Measurements from ENCODE around the gene DLG2.

DLG2 gene

DNA sequence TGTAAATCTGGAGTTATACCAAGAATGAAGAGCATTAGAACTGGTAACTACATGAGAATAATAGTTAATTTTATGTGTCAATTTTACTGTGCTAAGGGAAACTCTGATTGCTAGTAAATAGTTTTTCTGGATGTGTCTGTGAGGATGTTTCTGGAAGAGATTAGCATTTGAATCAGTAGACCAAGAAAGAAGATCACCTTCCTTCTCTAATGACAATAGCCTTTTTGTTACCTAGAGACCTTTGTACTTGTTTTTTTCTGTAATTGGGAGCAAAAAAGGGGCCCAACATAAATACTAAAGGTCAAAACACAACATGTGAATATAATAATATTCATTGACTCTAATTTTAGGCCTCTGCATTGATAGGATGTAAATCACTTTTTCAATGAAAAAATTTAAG, 100.6 kb downstream of the DLG2 start:
- Histone ChIP-seq H3K36me3 (ENCODE audit: control insufficient read depth, low read length) (no peaks in the 10 kb centered on the region), H3K27ac (ENCODE audit: low read depth, low read length) (no peak overlapping the region), H4K20me1 (ENCODE audit: control insufficient read depth, insufficient read depth, low read depth, low read length) (no peaks in the 10 kb centered on the region), H3K9me3 (ENCODE audit: control insufficient read depth, insufficient read depth, low read length) (peaks cover 19% of the 10 kb centered on the region), H3K79me2 (ENCODE audit: control insufficient read depth, low read length) (no peaks in the 10 kb centered on the region), H3K9me2 (replicated peaks; ENCODE audit: control insufficient read depth, low read length) (no peaks in the 10 kb centered on the region), H3K4me1 (ENCODE audit: control insufficient read depth, low read length) (no peaks in the 10 kb centered on the region), H3K27me3 (ENCODE audit: control insufficient read depth, low read length) (no peaks in the 10 kb centered on the region), H3K4me2 (ENCODE audit: low read length) (no peak overlapping the region), H3F3A (ENCODE audit: control insufficient read depth, insufficient read depth) (no peaks in the 10 kb centered on the region), H3K4me3 (ENCODE audit: low read length) (no peak overlapping the region)
- TF ChIP-seq, protein P1, sequence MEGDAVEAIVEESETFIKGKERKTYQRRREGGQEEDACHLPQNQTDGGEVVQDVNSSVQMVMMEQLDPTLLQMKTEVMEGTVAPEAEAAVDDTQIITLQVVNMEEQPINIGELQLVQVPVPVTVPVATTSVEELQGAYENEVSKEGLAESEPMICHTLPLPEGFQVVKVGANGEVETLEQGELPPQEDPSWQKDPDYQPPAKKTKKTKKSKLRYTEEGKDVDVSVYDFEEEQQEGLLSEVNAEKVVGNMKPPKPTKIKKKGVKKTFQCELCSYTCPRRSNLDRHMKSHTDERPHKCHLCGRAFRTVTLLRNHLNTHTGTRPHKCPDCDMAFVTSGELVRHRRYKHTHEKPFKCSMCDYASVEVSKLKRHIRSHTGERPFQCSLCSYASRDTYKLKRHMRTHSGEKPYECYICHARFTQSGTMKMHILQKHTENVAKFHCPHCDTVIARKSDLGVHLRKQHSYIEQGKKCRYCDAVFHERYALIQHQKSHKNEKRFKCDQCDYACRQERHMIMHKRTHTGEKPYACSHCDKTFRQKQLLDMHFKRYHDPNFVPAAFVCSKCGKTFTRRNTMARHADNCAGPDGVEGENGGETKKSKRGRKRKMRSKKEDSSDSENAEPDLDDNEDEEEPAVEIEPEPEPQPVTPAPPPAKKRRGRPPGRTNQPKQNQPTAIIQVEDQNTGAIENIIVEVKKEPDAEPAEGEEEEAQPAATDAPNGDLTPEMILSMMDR (IDR thresholded peaks at IDR 0.05; ENCODE audit: low read depth, low read length, poor library complexity, severe bottlenecking): no peak
- no peak for TF ChIP-seq EZH2phosphoT487 (IDR thresholded peaks at IDR 0.05; ENCODE audit: borderline replicate concordance, low read length)

DNA sequence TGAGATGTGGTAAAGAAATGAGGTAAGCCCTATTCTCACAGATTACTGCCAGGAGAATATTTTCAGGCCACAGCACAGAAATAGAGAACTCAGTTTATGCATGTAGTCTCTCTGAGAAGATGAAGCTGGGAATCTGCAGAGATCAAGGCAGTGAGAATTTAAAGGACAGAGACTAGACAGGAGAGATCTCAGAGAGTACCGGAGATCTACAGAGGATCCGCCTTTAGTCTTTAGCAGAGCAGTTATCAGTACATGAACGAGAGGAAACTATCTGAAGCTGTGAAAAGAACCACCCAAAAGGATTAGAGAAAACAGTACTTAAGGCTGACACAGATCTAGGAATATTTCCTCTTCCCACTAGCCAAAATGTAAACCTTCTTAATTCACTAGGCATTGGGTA, 101.5 kb downstream of the DLG2 start:
- Histone ChIP-seq H3K9me3 (ENCODE audit: control insufficient read depth, insufficient read depth, low read length) (peaks cover 19% of the 10 kb centered on the region), H4K20me1 (ENCODE audit: control insufficient read depth, insufficient read depth, low read depth, low read length) (no peaks in the 10 kb centered on the region), H3K4me1 (ENCODE audit: control insufficient read depth, low read length) (no peaks in the 10 kb centered on the region), H3K79me2 (ENCODE audit: control insufficient read depth, low read length) (no peaks in the 10 kb centered on the region), H3K4me3 (ENCODE audit: low read length) (no peak overlapping the region), H3K27me3 (ENCODE audit: control insufficient read depth, low read length) (no peaks in the 10 kb centered on the region), H3K36me3 (ENCODE audit: control insufficient read depth, low read length) (no peaks in the 10 kb centered on the region), H3K27ac (ENCODE audit: low read depth, low read length) (no peak overlapping the region), H3K9me2 (replicated peaks; ENCODE audit: control insufficient read depth, low read length) (no peaks in the 10 kb centered on the region), H3F3A (ENCODE audit: control insufficient read depth, insufficient read depth) (no peaks in the 10 kb centered on the region), H3K4me2 (ENCODE audit: low read length) (no peak overlapping the region)
- TF ChIP-seq EZH2phosphoT487 (IDR thresholded peaks at IDR 0.05; ENCODE audit: borderline replicate concordance, low read length): no peak
- TF ChIP-seq, protein P1 (IDR thresholded peaks at IDR 0.05; ENCODE audit: low read depth, low read length, poor library complexity, severe bottlenecking): no peak

DNA sequence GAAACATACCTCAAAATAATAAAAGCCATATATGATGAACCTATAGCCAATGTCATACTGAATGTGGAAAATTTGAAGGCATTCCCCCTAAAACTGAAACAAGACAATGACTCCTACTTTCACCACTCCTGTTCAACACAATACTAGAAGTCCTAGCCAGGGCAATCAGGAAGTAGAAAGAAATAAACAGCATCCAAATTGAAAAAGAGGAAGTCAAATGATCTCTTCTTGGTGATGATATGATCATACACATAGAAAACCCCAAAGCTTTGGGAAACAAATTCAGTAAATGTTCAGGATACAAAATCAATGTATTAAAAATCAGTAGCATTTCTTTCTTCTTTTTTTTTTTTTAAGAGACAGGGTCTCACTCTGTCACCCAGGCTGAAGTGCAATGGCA, 109.9 kb downstream of the DLG2 start:
- no peaks in the 10 kb centered on the region for H3K27me3 ChIP-seq (ENCODE audit: control insufficient read depth, low read length)
- H3K79me2 ChIP-seq (ENCODE audit: control insufficient read depth, low read length): no peaks in the 10 kb centered on the region
- H3K36me3 ChIP-seq (ENCODE audit: control insufficient read depth, low read length): no peaks in the 10 kb centered on the region
- TF ChIP-seq EZH2phosphoT487 (IDR thresholded peaks at IDR 0.05; ENCODE audit: borderline replicate concordance, low read length): no peak
- TF ChIP-seq, protein P1 (IDR thresholded peaks at IDR 0.05; ENCODE audit: low read depth, low read length, poor library complexity, severe bottlenecking): no peak
- H3K9me3 ChIP-seq (ENCODE audit: control insufficient read depth, insufficient read depth, low read length): peaks cover 9% of the 10 kb centered on the region
- H3K4me2 ChIP-seq (ENCODE audit: low read length): no peak overlapping the region
- no peaks in the 10 kb centered on the region for H3F3A ChIP-seq (ENCODE audit: control insufficient read depth, insufficient read depth)
- no peak overlapping the region for H3K4me3 ChIP-seq (ENCODE audit: low read length)
- H3K9me2 ChIP-seq (replicated peaks; ENCODE audit: control insufficient read depth, low read length): no peaks in the 10 kb centered on the region
- no peak overlapping the region for H3K27ac ChIP-seq (ENCODE audit: low read depth, low read length)
- peaks cover 5% of the 10 kb centered on the region; the same call in 1 of the 2 replicates for H3K4me1 ChIP-seq (ENCODE audit: control insufficient read depth, low read length)
- no peaks in the 10 kb centered on the region for H4K20me1 ChIP-seq (ENCODE audit: control insufficient read depth, insufficient read depth, low read depth, low read length)

DNA sequence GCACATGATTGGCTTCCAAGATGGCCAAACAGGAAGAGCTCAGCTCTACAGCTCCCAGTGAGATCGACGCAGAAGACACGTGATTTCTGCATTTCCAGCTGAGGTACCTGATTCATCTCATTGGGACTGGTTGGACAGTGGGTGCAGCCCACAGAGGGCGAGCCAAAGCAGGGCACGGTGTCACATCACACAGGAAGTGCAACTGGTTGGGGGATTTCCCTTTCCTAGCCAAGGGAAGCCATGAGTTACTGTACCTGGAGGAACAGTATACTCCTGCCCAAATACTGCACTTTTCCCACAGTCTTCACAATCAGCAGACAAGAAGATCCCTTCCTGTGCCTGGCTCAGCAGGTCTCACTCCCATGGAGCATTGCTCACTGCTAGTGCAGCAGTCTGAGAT, 131.2 kb downstream of the DLG2 start:
- H3K27me3 ChIP-seq (ENCODE audit: control insufficient read depth, low read length): no peaks in the 10 kb centered on the region
- H3K9me2 ChIP-seq (replicated peaks; ENCODE audit: control insufficient read depth, low read length): no peaks in the 10 kb centered on the region
- no peak overlapping the region for H3K27ac ChIP-seq (ENCODE audit: low read depth, low read length)
- no peak overlapping the region for H3K4me2 ChIP-seq (ENCODE audit: low read length)
- no peaks in the 10 kb centered on the region for H3F3A ChIP-seq (ENCODE audit: control insufficient read depth, insufficient read depth)
- no peaks in the 10 kb centered on the region for H3K9me3 ChIP-seq (ENCODE audit: control insufficient read depth, insufficient read depth, low read length)
- no peak overlapping the region for H3K4me3 ChIP-seq (ENCODE audit: low read length)
- TF ChIP-seq, protein P1 (IDR thresholded peaks at IDR 0.05; ENCODE audit: low read depth, low read length, poor library complexity, severe bottlenecking): no peak
- TF ChIP-seq EZH2phosphoT487 (IDR thresholded peaks at IDR 0.05; ENCODE audit: borderline replicate concordance, low read length): no peak
- H3K36me3 ChIP-seq (ENCODE audit: control insufficient read depth, low read length): no peaks in the 10 kb centered on the region
- H3K79me2 ChIP-seq (ENCODE audit: control insufficient read depth, low read length): no peaks in the 10 kb centered on the region
- H3K4me1 ChIP-seq (ENCODE audit: control insufficient read depth, low read length): no peaks in the 10 kb centered on the region
- H4K20me1 ChIP-seq (ENCODE audit: control insufficient read depth, insufficient read depth, low read depth, low read length): no peaks in the 10 kb centered on the region

Measured in DOHH2 (cell line).